T-helper 22 cell (primary cell): Measurements from ENCODE around the gene CFAP57.
A peak's percentile ranks its signal among the peaks of the same experiment; 100 is the strongest.
"Not testable (repeated sequence)": the region's sequence is repeated elsewhere in the genome, so short reads cannot be mapped to it uniquely, and the experiment has no call there.

ENCODE experiments used
- DNase-seq: peaks from one replicate; pipeline ENCODE4 v3.0.0-alpha.2; 2020; ENCODE audit warnings: low read depth

Gene CFAP57

DNA sequence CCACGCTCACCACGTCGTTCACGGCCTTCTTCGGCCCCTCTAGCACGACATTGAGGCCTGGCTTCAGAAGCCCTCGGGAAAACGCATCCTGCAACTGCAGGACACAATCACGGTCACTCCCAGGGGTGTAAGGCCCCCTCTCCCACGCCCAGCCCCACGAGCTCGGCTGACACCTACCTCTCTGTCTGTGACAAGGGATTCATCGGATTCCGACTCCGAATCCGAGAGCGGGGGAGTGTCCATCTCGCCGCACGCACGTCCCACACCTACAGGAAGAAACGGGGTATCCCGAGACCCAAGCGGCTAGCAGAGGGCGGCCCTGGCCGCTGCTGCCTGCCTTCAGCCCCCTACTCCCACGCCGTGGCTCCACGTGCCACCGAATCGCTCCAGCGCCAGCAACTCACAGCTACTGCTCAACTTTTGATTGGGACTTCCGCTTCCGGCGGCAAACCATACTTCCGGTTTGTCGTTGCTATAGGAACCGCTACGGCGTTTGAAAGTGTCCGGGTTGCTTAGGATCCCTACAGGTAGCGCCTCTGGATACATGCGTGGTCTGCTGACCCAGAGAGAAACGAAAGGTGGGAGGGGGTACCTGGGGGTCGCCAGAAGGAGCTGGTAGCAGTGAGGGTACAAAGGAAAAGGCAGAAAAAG is at the start of gene CFAP57, which contains the start of gene EBNA1BP2:
CFAP57 (plus strand) TSS at position 455 of the 651 bp plus-strand sequence. CDS start 424 bp downstream, outside the sequence.
EBNA1BP2 (minus strand) TSS at position 415 of the 651 bp plus-strand sequence; CDS start at position 243, 172 bp downstream.
- DNase-seq, result peak; percentile 81

DNA sequence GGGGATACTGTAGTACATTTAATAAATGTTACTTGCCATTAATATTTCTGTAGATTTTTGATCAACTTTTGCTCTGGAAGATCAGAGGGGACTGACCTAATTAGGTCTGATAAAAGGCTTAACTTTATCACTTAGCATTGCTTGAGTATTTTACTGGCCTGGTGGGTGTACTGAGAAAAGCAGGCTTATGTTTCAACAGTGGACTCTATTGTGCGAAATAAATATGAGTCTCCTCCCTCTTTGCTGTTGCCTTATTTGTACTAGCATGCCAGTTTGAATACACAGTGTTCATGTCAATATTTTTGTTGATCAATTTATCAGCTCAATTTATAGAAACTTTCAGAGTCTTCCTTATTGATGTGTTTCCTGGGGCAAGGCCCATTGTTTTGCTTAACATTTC is 49.1 kb upstream of the CFAP57 start:
- DNase-seq, result no peak

DNA sequence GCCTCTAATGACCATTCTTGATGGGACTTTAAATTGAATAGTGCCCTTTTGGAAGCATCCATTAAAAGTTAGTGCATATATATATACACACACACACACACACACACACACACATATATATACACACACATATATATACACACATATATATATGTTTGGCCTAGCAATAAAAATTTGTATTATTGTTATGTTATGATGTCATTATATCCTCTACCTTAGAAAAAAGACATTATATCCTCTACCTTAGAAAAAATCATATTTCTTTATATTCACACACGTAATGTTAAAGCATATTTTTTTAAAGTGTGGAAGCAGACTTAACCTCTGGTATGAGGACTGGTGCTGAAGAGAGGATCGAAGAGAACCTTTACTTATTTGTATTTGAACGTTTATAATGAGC is 43.3 kb upstream of the CFAP57 start:
- no peak for DNase-seq

DNA sequence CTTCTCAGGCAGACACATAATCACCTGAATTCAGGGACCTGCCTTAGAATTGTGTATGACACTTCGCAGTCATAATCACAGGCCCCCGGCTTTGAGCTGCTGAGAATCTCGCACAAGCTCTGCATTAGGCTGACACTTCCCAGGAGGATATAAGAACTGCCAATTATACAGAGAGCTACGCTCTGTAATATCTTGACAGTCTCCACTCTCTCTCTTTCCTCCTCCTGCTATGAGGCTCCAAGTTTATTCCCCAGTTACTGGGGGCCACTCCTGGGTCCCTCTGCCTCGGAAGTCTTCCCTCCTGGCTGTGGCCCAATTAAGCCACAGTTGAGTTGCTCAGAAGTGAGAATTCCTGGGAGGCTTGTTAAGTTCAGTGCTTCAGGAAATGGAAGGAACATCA is 42.7 kb upstream of the CFAP57 start:
- no peak for DNase-seq

DNA sequence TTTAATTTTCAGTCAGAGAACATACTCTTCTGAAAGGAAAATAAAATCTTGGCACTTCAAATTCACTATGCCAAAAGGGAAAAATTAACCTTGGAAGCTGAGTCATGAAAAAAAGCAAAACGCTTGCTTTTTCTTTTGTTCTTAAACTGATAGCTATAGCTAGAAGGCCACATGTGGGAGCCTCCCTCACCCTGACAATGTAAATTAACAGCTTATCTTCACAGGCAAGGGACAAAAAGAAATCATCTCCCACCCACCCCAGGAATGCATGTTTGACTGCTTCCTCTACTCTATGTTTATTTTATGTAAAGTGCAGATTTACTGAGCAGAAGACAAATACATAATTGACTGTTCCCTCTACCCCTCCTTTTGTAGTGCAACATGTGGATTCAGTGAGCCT is 38.1 kb upstream of the CFAP57 start:
- no peak for DNase-seq

DNA sequence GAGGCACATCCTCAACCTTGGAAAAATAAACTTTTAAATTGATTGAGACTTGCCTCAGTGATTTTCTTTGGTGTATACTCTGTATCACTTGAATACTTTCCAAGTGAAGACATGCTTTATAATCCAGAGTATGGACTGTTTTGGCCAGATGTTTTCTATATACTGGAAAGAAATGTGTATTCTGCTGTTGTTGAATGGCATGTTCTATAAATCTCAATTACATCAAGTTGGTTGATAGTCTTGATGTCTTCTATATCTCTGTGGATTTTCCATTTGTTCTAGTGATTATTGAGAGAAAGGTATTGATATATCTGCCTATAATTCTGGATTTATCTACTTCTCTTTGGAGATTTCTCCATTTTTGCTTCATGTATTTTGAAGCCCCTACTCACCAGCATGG is 37.5 kb upstream of the CFAP57 start:
- no peak for DNase-seq

DNA sequence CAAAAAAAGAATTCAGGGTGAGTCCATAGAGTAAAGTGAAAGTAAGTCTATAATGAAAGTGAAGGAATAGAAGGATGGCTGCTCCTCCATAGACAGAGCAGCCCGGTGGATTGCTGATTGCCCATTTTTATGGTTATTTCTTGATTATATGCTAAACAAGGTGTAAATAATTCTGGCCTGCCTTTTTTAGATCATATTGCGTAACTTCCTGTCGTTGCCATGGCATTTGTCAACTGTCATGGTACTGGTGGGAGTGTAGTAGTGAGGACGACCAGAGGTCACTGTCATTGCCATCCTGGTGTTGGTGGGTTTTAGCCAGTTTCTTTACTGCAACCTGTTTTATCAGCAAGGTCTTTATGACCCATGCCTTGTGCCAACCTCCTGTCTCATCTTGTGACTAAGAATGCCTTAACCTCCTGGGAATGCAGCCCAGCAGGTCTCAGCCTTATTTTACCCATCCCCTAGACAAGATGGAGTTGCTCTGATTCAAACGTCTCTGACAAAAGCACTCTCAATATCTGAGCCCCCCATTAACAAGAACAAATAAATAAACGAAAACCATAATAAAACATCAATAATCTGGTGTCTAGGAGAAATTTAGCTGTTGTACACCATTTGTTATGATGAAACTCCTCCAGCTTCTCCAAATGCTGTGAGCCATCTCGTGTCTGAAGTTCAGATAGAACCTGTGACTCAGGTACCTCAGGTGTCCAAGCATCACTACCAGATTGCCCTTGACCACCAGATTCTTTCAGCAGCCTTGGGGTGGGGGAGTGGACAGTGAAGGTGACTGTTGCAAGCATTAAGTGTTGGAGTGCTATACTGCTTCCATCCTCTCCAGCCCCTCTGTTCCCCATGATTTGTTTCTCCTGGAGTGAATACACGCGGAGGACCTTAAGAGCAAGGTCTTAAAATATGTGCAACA is 36.0 kb upstream of the CFAP57 start:
- no peak for DNase-seq

DNA sequence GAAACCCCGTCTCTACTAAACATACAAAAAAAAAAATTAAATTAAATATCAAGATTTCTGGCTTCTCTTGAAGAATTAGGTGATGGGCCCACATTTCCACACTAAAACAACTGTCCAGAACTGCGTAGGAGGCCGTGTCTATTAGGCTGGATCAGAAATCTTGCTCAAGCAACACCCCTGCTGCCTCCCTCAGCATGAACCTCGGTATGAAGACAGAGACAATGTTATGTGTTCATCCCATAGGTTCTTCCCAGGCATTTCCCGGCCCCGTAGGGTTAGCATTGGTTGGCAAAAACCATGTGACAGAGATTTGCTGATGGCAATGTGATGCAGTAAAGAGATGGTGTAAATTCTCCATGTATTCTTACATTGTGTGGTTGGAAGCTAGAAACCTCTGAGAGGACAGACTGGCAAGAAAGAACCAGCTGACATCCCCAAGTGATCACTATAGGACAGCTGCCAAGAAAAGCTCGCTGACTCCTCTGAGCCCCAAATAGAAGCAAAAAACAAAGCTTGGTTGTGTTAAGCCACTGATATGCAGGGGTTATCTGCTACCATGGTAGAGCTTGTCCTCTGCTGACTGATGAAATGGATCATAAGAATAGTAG is 34.6 kb upstream of the CFAP57 start:
- DNase-seq, result no peak

DNA sequence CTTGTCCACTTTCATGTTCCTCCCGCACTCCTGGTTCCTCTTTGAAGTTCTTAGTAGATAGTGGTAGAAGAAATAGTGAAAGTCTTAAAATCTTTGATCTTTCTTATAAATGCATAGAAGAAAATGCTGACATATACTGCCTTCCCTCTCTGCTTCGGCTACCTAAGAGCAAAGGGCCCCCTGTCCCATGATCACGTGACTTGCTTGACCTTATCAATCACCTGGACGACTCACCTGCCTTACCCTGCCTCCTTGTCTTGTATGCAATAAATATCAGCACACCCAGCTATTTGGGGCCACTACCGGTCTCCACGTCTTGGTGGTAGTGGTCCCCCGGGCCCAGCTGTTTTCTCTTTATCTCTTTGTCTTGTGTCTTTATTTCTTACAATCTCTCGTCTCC is 32.8 kb upstream of the CFAP57 start:
- not testable (repeated sequence) for DNase-seq

DNA sequence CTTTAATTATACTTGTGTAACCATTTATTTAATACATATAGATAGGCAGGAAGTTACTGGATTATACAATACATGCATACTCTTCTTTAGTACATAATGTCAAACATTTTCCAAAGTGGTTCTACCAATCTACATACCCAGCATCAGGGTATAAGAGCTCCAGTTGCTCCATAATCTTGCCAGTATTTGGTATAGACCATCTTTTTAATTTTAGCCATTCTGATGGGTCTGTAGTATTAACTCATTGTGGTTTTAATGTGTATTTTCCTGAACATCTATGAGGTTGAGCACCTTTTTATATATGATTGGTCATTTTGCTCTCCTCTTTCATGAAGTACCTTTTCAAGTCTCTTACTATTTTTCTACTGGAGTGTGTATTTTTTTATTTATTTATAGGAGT is 32.1 kb upstream of the CFAP57 start:
- DNase-seq, result no peak

DNA sequence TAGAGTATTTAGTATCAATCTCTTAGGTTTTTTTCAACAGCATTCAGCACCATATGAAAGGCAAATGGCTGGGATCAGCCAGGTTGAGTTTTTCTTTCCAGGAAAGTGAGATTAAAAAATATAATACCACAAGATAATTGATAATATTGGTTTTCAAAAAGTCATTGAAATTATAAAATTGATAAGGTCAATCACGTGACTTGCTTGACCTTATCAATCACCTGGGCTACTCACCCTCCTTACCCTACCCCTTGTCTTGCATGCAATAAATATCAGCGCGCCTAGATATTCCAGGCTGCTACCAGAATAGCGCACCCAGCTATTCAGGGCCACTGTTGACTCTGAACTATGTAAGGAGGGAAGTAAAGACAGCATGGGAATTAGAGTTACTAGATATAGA is 31.5 kb upstream of the CFAP57 start:
- no peak for DNase-seq

DNA sequence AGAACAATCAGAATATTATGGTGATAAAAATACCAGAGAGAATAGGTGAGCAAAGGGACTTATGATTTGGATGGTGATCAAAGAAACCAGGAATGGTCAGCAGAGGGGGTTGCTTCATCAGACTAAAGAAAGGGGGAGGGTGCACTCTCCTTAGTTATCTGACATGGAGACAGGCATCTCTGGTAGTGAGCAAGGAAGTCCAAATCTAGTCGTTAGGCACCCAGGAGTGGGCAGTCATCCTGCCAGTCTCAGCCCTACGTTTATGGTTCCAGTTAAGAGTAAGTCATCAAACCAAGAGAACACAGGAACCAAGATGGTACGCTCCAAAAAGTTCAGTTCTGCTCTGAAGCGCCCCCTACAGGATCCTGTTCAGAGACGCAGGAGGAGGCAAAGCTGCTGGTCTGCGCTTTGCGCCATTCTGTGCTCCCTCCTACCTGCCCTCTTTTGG is 28.7 kb upstream of the CFAP57 start:
- no peak for DNase-seq

DNA sequence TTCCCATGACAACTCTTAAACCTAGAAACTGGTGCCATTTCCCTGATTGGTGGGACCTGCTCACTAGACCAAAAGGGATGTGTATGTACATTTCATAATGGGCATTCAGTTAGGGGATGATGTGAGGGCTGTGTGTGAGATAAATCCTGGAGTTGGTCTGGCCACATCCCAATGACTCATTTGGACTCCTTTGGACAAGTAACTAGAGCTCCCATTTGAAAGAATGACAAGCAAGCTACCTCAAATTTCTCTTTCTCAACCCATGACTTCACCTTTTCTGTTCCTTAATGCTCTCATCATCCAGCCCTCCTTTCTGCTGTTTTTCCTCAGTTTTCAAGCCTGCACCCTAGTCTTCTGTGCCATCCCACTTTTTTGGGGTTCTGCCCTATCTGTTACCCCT is 27.9 kb upstream of the CFAP57 start:
- DNase-seq, result no peak

DNA sequence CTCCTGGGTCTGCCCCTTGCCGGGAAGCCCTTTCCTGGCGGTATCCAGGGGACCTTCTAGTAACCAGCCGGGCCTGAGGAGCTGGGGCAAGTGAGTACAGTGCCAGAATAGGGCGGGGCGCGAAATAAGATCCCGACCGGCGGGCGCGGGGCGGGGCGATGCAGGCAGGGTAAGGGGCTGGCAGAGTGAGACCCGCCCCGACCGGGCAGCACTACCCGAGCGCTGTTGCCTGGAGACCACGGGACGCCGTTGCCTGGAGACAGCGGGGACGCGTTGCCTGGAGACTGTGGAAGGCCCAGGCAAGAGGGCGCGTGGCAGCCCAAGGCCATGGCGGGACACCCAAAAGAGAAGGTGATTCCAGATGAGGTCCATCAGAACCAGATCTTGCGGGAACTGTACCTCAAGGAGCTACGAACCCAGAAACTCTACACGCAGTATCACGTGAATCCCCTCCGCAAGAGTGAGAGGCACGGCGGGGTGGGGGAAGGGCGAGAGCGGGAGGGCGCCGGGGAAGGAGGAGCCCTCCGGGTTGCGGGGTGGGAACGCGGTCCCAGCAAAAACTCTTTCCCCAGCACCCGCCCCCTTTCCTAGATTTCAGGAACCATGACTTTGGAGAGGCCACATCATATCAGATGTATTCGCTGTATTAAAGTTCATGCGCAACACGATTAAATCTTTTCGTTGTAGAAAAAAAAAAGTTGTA is 24.4 kb upstream of the CFAP57 start:
- no peak for DNase-seq

DNA sequence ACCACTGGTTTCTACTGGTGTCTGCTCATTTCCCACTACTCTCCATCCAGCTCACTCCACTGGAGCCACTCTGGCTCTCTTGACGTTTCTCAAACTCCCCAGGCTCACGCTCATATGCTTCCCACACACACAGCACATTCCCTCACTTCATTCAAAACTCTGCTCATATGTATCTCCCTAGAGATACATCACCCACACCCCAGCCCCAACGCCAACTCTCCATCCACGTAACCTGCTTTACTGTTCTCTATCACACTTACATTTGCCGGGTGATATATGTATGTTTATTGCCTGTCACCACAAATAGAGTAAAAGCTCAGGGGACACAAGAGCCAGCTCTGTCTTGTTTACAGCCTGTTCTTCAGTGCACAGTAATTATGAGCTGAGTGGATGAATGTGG is 22.2 kb upstream of the CFAP57 start:
- DNase-seq, result no peak

DNA sequence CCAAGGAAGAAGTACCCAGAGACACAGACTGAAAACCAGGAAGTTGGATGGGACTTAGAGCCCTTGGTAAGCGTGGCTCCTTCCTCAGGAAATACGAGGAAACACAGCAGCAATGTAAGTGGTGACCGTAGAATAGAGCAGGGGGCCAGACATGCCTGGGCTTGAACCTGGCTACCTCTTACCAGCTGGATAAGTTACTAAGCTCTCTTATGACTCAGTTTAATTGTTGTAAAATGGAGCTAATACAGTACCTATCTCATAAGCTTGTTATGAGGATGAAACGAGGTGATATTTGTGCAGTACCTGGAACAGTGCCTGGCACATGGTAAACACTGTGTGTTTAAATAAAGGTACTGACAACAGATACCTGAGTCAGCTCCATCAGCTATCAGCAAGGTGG is 19.3 kb upstream of the CFAP57 start:
- no peak for DNase-seq

DNA sequence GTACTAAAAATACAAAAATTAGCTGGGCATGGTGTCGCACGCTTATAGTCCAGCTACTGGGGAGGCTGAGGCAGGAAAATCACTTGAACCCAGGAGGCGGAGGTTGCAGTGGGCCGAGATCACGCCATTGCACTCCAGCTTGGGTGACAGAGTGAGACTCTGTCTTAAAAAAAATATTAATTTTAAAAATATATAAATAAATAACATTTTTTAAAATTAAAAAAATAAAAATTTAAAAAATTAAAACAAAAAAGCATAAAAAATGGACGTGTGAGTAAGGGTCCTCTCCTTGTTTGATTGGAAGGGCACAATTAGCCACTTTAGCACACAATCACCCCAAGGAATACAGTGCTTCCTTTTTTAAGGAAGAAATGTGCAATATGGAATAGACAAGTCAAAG is 18.7 kb upstream of the CFAP57 start:
- DNase-seq, result no peak

DNA sequence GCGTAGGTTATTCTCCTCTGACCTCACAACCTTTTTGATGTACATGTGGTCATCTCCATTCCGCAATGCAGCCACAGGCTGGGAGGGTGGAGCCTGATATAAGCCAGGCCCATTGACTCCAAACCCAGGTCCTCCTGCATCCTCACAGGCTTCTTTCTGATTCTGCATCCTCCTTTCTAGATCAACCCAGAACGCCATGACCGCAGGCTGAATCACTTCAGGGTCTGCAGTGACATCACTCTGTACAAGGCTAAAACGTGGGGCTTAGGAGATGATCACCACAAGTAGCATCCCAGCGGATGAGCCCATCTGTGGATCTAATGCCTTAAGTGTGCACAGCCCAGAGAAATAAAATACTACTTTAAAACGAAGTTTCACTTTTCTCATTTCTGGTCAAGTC is 16.1 kb upstream of the CFAP57 start:
- DNase-seq, result no peak

DNA sequence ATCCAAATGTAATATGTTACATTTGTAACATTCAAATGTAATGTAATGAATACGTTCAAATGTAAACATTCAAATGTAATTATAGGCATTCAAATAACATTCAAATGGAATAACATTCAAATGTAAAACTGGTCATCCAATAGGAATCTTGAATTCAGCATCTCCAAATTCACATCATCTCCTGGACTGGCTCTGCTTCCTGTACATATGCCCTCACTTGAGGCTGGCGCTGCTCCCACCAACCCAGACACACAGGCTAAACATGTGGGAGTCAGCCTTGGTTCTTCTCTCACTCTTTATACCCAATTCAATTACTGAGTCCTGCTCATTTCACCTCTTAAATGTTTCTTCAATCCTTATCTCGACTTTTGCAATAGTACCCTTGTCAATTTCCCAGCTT is 7.0 kb upstream of the CFAP57 start:
- DNase-seq, result no peak

DNA sequence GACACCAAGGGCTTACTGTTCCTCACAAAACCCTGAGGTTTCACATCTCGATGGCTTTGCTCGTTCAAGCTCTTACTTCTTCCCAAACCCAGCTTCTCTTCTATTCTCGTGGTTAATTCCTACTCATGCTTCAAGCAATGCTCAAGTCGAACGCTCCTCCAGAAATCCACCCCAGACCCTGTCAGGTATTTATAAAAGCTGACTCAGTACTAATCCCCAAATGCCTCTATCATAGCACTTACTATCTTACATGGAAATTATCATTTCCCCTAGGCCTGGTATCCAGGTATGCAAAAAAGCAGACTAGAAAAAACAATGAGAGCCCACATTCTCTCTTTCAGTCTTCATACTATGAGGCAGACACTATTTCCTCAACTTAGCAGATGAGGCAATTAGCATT is 6.4 kb upstream of the CFAP57 start:
- no peak for DNase-seq

DNA sequence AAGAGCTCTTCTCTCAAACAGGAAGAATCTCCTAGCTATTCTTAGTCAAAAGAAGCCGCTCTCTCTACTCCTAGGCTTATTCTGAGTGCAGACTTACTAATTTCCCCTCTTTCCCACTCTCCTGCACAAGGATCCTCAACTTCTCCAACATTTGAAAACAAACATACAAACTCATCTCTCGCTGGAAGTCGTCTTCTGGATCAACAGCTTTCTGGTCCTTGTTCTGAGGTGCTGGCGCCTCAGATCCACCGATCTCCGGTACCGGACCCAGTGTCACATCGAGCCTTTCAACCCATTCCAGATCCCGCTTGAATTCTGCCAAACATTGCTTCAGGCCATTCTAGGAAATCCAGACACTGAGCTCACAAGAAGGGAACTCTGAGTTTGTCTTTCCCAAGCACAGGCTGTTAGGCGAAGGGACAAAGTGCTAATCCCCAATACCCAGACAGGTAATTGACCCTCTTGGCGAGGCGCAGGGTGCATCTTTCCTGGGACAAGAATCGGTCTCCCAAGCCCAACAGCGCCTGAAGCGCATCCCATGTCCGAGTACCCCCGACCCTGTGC is 736 bp upstream of the CFAP57 start:
- no peak for DNase-seq

DNA sequence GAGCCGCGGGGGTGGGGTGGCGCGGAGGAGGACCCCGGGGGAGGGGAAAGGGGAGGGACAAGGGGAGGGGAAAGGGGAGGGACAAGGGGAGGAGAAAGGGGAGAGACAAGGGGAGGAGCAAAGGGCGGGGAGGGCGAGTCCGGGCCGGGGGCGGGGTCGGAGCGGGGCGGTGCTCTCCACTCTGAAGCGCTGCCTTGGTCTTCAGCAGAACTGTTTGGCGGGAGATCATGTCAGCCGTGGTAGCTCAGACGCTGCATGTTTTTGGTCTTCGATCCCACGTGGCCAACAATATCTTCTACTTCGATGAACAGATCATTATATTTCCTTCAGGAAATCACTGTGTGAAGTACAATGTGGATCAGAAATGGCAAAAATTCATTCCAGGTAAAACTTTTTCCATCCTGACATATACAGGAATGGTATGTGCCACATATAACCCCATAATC is 420 bp downstream of the CFAP57 start:
- DNase-seq, result peak; percentile 73
